HG03571 (cell line): Measurements from ENCODE around the gene CALHM3.
A peak's percentile ranks its signal among the peaks of the same experiment; 100 is the strongest.

Experiments used
- ATAC-seq: cut with Tn5 transposase; IDR thresholded peaks from one replicate; pipeline ENCODE4 v1.9.1; 2021; ENCODE audit not compliant: unreplicated experiment

CALHM3 gene

DNA sequence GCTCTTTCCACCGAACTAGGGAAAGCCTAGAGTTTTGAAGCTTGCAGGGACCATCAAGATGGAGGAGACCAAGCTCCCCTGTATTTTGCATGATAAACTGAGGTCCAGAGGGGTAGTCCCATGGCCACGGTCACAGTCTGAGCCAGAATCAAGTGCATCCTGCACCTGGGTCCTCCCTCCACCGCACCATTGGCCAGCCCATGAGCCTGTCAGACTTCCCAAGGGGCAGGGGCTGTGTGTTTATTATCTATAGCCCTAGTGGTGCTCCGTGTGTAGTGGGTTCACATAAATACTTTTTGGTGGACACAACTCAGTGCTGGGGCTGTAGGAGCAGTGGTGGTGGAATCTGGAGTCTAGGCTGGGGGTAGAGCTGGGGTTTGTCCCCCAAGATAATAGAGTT is 3.6 kb downstream of the CALHM3 start:
- no peak for ATAC-seq

DNA sequence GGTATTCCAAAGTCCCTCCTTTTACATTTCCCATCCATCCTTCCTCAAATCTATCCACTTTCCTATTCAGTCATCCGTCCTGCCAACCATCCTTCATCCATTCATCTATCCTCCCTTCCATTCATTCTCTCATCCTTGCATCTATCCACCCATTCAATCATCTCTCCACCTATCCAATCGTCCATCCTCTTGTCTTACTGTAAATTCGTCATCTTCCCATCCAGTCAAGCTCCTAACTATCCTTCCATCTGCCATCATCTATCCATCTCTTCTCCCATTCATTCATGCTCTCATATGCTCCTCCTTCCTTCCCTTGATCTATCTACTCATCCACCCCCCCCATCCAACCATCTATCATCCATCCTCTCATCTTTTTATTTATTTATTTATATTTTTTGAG is 5.0 kb downstream of the CALHM3 start:
- no peak for ATAC-seq

DNA sequence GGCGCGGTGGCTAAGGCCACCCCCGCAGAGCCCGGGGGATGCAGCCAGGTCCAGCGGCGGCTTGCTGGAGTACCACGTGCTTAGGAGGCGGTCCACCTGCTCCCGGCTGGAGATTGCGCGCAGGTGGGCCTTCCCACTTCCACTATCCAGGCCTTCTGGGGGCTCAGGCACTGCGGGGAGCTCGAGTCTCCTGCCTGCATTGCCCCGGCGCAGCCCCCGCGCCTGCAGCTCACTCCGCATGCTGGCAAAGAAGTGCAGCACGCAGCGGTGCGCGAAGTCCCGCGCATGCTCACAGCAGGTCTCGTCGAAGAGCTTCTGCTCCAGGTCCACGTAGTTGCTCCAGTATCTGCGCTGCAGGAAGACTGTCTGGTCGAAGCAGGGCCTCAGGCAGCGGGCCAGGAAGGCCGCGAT is 5.8 kb downstream of the CALHM3 start:
- ATAC-seq: no peak

DNA sequence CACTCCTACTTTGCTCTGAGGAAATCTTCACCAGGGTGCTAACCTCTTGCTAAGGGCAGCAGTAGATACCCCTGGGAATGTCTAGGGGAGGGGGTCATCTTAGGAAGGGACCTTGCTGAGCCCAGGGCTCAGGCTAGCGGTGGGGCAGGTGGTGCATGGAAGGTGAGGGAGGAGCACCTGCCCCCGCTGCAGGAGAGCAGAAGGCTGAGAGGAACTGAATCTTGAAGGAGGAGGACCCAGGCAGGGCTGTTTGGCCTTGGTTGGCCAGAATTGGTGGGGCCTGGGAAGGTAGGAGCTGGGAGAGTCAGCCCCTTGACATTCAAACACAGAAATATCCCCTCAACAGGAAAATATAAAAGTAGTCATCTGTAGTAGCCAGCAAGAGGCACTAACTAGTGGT is 7.0 kb downstream of the CALHM3 start:
- ATAC-seq: no peak

DNA sequence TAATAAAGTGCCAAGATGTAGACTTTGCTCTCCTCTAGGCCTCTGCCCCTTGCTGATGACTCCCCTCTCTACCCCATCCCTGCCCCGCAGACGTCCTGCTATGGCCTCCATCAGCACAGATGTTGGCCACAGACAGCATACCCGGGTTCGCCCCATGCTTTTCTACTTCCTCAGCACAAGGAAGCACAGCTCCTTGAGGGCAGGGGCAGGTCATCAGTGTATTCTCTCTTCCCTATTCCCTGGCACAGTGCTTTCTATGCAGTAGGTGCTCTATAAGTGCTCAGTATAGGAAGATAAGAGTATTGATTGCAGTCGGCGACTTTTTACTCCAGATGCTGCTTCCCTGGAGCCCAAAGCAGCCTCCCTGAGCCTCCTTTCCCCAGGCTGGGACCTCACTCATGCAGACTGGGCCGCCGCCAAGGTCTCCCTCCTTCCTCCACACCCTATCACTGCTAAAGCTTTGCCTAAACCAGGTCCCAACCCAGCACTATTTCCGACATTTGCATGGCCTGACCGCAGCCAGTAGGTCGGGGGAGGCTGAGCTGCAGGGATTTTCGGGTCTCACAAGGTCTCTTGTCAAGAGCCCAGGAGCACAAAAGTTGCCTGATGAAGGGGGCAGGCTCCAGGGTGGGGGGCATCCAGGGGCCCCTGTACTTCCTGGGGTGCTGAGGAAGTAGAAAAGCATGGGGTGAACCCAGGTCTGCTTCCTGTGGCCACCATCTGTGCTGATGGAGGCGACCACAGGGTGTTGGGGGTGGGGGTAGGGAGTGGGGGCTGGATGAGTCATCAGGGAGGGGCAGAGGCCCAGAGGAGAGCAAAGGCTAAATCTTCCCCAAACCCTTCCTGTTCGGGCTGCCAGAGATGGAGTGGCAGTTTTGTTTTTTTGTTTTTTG is 8.0 kb downstream of the CALHM3 start:
- peak; percentile 65 for ATAC-seq

DNA sequence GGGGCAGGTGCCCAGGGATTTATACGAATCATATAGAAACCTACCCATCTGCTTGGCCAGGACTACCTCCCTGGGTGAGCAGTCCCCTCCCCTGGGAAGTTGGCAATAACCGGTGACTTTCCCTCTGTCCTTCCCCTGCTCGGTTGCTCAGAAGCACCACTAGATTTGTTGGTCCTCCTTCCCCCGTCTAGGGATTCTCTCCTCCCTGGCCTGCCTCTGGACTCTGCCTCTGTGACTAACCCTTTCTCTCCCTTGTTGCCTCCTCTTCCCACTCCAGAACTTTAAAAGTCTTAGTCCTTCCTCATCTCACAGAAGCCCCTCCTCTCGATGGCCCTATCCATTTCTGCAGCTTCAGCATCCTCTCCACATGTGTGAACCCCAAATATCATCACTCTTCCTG is 9.8 kb downstream of the CALHM3 start:
- ATAC-seq: no peak

DNA sequence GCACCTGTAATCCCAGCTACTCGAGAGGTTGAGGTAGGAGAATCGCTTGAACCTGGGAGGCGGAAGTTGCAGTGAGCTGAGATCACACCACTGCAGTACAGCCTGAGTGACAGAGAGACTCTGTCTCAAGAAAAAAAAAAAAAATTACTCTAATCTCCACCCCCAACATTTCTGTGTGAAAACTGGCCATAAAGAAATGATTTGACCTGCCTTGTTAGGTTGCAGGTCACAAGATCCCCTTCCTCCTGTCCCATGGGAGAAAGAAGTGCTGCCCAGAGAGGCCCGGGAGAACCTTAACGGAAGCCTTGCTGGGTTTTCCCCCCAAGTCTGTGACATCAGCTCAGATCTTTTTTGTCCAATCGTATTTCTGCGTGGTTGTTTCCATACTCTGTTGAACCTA is 11.6 kb downstream of the CALHM3 start:
- ATAC-seq: peak; percentile 32

DNA sequence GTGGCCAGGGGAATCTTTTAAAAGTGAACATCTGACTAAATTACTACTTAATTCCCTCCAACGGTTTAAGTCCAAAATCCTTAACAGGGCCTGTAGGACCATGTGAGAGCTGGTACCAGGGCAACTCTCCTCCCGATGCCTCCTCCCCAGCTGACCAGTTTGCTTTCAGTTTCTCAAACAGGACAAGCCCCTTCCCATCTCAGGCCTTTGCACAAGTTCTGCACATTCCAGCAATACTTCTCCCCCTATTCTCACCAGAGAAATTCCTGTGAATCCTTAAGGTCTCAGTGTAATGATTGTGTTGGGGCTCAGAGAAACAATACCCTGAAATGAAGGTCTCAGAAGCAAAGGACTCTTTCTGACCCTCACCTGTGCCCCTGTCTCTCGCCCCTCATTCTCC is 12.3 kb downstream of the CALHM3 start:
- ATAC-seq: no peak

DNA sequence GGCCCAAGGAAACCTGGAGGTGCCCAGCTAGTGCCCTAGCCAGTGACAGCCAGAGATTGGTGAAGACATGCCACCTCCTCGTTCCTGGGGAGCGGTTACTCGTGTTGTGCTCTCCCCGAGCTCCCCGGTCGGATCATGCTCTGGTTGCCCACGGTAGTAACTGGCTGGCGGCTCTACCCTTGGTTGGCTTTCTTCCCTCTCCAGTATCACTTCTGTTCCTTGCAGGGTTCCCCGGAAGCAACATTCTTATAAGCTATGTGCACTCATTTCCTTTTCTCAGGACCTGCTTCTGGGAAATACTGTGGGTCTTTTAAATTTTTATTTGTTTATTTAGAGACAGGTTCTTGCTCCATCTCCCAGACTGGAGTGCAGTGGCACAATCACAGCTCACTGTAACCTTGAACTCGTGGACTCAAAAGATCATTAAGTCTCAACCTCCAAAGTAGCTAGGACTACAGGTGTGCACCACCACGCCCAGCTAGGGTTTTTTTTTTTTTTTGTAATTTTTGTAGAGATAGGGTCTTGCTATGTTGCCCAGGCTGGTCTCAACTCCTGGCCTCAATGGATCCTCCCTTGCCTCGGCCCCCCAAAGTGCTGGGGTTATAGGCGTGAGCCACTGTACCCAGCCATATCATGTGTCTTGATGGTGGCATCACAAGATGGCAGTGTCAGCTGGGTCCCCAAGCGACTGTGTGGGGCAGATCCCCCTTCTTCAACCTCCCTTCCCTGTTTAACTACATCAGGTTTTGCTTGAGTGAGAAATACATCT is 13.4 kb downstream of the CALHM3 start:
- ATAC-seq: no peak

DNA sequence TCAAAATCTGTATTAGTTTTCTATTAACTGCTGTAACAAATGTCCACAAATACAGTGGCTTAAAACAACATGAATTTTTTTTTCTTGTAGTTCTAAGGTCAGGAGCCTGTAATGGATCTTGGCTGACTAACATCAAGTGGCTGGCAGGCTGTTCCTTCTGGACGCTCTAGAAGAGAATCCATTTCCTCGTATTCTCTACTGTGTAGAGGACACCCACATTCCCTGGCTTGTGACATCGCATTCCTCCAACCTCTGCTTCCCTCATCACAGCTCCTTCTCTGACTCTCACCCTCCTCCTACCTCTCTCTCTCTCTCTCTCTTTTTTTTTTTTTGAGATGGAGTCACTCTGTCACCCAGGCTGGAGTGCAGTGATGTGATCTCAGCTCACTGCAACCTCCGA is 15.5 kb downstream of the CALHM3 start:
- ATAC-seq: no peak

DNA sequence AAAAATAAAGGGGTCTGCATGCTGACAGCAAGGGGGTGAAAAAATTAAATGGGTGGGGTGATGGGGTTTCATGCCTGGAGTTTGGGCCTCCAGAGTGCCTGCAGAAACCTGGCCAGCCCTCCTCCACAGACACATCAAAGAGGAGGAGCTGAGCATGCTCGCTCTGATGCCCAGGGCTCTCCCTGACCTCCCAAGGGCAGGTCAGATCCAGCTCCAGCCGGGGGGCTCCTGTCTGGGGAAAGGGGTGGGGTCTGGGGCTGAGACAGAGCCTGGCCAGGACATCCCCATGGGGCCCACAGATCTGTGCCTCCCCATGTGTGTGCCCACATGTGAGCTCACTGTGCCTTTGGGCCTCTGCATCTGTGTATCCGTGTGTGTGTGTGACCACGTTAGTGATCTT is 19.4 kb downstream of the CALHM3 start:
- ATAC-seq: no peak

DNA sequence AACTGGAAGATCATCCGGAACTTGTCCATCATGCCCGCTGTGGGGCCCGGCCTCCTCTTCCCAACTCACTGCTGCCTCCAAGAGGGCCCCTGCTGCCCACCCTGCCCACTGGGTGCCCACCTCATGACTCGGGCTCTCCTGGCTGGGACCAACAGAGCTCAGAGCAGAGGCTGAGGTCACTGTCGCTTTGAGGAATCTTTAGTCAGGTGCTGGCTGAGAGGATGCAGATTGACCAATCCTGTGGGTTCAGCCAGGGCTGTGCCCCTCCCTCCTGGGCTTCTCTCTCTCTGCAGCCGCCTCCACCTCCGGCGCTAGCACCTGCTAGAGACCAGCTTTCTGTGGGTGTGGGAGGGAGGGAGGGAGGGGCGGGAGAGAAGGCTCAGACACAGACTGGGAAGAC is 20.3 kb downstream of the CALHM3 start, which contains the start of gene CALHM1:
CALHM1 (minus strand) TSS at position 181 of the 400 bp plus-strand sequence; CDS start at position 32, 149 bp downstream.
- no peak for ATAC-seq

DNA sequence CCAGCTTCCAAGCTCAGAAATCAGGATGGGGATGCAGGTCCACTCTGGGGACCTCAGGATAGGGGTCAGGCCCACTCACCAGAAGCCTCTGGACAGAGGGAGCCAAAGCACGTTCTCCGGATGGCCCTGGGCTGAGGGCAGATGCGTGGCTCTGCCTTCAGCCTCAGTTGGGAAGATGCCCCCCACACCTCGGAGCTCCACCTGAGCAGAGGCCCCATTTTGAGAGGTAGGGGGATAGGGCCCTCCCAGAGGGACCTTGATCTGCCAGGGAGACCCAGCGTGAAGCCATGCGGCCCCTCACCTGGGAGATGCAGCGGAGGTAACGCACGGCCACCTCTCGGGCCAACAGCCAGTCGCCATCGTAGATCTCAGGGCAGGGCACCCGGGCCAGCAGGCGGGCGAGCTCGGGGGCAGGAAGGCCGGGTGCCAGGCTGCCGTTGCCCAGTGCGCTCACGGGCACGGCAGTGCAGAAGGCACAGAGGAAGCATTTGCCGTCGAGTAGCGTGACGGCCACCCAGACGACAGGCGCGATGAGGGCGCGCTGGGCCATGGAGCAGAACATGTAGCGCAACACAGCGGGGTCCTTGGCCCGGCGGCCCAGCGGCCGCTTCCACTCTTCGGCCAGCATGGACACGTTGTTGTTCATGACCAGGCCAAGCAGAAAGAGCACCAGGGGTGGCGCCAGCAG is 21.0 kb downstream of the CALHM3 start:
- no peak for ATAC-seq

DNA sequence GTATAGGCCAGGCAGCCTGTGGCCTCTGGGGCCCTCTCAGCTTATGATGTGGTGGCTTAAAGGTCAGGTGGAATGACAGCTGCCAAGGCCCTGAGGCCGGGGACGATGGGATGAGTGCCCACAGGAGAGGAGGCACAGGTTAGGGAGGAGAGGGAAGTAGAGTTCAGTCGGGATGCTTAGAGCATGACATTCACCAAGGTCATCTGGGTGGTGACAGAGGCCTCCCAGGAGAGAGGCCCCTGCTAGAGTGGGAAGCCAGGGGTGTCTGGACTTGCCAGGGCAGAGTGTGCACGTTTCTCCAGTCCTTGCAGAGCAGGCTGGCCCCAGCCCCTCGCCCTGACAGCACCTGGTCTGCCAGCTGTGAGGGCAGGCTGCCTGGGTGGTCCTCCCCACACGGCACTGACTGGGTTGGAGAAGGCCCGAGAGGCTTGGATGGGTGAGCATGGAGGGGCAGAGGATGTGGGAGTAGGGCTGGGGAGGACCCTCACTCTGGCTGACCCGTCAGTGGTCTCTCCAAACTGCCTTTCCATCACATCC is 21.8 kb downstream of the CALHM3 start:
- ATAC-seq: no peak

DNA sequence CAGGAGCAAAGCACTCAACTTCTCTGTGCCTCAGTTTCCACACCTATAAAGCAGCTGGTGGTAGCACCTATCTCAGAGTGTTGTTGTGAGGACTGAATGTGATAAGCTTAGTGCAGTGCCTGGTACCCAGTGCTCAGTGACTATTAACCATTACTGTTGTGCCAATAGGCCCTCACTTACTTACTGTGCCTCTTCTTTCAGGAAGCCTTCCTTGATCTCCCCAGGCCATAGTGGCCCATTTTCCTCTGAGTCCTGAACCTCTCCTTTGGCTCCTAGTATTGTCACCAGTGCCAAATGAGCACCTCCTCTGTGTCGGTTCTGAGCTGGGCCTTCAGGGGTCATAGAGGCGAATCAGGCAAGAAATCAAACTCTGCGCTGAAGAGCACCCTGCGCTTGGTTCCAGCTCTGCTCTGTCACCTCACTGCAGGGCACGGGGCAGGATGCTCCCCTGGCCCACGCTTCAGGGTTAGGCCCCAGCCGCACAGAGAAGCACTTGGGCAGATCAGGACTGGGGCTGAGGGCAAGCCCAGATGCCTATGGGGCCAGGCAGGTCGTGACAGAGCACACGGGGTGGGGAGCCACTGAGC is 22.9 kb downstream of the CALHM3 start:
- no peak for ATAC-seq

DNA sequence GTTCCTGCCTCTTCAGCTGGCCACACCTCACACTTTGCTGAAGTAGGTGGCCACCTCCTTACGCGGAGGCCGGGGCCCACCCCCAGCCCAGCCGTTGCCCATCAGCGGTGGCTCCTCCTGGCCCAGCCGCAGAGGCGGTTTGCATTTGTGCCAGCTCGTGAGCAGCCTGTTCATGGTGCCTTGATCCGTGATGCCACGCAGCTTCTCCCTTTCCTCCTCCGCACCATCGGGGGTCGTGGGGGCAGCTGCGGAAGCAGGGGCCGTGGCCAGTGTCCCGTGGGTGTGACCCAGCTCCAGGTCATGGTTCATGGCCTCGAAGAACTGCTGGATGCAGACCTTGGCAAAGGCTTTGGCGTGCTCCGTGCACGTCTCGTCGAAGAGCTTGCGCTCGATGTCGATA is 23.8 kb downstream of the CALHM3 start:
- no peak for ATAC-seq

DNA sequence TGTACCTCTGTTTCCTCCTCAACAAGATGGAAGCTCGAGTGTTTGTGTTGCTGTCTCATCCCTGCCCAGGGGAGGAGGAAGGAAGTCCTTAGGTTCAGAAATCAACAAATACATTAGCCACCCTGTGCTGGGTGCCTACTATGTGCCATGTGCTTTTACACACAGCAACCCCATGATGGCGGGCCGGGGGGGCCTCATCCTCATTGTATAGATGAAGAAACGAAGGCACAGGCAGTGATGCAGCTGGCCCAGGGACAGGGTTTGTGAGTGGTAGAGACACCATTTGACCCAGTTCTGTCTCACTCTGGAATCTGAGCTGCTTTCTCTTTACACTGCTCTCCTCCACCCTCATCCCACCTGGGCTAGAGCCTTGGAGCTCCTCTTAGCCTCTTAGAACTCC is 25.0 kb downstream of the CALHM3 start:
- no peak for ATAC-seq

DNA sequence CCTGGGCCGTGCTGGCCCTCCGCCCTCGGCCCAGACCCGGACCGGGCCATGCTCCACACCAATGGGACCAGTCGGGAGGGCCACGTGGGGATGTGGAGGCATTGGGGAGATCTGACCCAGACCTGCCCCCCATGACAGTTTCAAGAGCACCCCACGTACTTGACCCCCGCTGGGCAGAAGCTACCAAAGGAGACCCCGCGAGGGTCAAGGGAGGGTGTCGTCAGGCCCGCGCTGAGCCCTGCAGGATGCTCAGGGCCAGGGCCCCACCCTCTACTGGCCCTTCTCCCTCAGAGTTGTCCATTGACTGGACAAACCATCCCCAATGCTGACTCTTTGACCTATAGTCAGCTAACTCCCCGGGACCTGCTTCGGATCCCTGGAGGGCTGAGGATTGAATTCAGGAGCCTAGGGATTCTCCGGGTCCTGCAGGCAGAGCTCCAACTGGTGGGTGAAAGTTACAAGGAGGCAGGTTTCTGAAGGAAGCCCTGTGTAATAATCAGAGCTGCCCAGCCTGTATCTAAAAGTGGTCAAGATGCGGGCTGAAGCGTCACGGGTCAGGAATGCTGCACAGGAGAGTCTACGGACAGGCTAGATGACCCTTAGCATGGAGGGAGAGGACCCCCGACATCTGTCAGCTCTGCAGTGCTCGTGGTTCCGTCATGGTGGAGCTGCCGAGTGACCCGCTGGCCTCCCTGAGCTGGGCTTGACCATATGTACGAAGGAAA is 26.4 kb downstream of the CALHM3 start:
- ATAC-seq: no peak

DNA sequence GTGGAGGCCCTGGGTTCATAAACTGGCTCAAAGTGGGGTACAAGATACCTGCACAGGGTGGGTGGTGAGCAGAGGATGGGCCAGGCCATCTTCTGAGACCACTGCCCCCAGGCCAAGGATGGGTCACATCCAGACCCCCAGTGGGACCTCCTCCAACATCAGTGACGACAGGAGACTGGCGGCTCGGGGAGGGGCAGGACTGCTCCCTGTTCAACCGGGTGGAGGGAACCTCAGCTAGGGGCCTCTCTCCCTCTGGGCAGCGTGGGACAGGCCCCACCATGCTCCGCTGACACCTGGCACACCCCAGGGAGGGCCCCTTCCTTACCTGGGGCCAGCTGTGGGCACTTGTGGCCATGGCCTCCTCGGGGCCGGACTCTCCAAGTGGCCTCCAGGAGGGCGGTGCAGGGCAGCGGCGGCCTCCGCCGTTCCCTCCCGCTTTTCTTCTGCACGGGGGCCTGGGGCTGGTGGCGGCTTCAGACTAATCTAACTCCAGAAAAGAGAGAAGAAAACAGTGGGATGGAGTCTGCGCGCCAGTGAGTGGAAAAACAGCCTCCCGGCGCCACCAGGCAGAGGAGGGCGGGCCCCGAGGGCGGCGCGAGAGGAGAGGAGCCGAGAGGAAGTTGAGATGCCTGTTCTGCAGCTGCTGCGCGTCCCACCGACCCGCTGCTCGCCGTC is 27.1 kb downstream of the CALHM3 start, which contains the start of gene CALHM2:
CALHM2 (minus strand) TSS at position 540 of the 675 bp plus-strand sequence. CDS start 2,429 bp downstream, outside the sequence.
- peak; percentile 58 for ATAC-seq
